ENCODE results near the gene TMCO4. TPM values are rescaled to one million over a fixed set of nuclear protein-coding genes. Genes with fewer than 3 reads are reported as not detected.

The TMCO4 gene
- total RNA-seq, 1 donor from 2014 or later: 6.7 TPM

- no peak for DNase-seq (ENCODE audit: low read depth in 2 of 2)
Observed at GRCh38 chr1:19776287-19776686, 23.4 kb downstream of the TMCO4 start.

DNA sequence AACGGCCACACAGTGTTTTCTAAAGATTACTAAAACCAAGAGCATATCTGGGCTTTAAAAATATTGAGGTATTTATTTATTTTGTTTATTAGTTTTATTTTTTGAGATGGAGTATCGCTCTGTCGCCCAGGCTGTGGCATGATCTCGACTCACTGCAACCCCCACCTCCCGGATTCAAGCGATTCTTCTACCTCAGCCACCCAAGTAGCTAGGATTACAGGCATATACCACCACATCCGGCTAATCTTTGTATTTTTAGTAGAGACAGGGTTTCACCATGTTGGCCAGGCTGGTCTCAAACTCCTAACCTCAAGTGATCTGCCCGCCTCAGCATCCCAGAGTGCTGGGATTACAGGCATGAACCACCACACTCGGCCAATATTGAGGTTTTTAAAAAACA lies 23.9 kb downstream of the TMCO4 start:
- no peak for DNase-seq (ENCODE audit: low read depth in 2 of 2)

GRCh38 chr1:19775317-19775716 lies 24.4 kb downstream of the TMCO4 start:
- DNase-seq (ENCODE audit: low read depth in 2 of 2): no peak

DNA sequence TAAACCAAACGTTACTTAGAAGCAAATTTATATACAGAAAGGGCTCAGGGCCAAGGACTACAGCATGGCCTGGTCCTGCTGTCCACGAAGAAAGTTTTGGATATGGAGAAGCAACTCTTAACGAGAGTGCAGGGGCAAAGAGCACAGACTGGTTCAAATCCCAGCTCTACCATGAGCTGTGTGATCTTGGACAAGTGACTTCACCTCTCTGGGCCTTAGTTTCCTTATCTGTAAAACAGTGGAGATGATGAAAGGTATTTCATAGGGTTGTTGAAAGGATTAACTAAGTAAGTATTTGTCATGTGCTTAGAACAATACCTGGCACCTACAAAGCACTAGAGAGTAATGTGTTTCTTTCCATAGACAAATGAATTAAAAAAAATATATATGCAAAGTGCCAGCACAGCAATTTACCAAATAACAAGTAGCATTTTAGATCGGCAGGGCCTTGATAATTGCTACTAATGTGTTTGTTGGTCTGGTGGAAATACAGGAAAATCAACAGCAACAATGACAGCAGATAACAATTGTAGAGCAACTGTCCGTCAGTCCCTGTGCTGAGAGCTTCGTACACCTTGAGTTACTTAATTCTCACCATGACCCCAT lies 25.4 kb downstream of the TMCO4 start:
- DNase-seq (ENCODE audit: low read depth in 2 of 2): no peak

- DNase-seq (ENCODE audit: low read depth in 2 of 2): no peak
Observed at GRCh38 chr1:19773485-19773884, 26.2 kb downstream of the TMCO4 start.

- no peak for DNase-seq (ENCODE audit: low read depth in 2 of 2)
Observed at GRCh38 chr1:19772053-19772452, 27.7 kb downstream of the TMCO4 start.

DNA sequence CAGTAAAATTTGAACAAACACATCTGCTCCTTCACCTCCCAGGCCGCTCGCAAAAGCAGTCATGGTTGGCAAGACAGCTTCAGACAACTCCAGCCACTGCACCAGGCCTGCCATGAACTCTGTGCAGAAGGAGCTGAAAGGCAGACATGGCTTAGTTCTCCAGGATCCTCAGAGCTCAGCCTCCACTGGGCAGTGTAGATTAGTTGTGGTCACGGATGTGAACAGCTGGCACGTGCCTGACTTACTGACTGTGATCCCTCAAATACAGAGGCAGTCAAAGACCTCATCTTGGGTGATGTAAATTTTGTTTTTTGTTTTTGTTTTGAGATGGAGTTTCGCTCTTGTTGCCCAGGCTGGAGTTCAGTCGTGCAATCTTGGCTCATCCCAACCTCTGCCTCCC lies 28.4 kb downstream of the TMCO4 start:
- DNase-seq (ENCODE audit: low read depth in 2 of 2): no peak

- DNase-seq (ENCODE audit: low read depth in 2 of 2): no peak
Observed at GRCh38 chr1:19770436-19771190, 29.1 kb downstream of the TMCO4 start.

GRCh38 chr1:19769211-19769932 lies 30.3 kb downstream of the TMCO4 start:
- no peak for DNase-seq (ENCODE audit: low read depth in 2 of 2)

- DNase-seq (ENCODE audit: low read depth in 2 of 2): no peak
Observed at GRCh38 chr1:19768353-19769210, 31.1 kb downstream of the TMCO4 start.

- peak; percentile 47 to 92 for DNase-seq (ENCODE audit: low read depth in 2 of 2)
Observed at GRCh38 chr1:19765623-19766022, 34.1 kb downstream of the TMCO4 start.

- no peak for DNase-seq (ENCODE audit: low read depth in 2 of 2)
Observed at GRCh38 chr1:19764848-19765247, 34.9 kb downstream of the TMCO4 start.

DNA sequence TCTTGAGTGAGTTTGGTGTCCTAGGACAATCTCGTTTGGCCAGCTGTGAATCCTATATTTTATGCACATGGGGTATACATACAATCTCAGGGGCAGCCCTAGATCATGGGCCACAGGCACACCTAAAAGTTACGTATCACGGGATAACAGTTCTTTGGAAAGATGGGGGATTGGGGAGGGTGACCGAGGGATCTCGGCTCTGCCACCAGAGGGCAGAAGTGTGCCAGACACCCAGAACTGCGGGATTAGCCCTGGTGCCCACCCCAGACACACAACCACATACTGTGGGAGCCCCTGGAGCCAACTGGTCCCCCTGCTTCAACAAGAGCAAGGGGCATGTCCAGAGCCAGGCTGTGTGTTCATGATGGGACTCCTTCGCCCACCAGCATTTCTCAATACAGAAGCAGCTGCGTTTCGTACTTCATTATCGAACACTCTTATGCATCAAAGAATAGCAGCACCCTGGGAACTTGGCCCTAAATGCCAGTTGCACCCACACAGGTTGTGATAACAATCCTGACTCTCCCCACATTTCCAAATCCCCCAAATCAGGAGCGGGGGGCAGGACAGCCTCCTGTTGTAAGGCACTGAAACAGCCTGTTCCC lies 37.4 kb downstream of the TMCO4 start:
- peak; percentile 15 to 47 for DNase-seq (ENCODE audit: low read depth in 2 of 2)

GRCh38 chr1:19759740-19760089 lies 40.0 kb downstream of the TMCO4 start:
- no peak for DNase-seq (ENCODE audit: low read depth in 2 of 2)

DNA sequence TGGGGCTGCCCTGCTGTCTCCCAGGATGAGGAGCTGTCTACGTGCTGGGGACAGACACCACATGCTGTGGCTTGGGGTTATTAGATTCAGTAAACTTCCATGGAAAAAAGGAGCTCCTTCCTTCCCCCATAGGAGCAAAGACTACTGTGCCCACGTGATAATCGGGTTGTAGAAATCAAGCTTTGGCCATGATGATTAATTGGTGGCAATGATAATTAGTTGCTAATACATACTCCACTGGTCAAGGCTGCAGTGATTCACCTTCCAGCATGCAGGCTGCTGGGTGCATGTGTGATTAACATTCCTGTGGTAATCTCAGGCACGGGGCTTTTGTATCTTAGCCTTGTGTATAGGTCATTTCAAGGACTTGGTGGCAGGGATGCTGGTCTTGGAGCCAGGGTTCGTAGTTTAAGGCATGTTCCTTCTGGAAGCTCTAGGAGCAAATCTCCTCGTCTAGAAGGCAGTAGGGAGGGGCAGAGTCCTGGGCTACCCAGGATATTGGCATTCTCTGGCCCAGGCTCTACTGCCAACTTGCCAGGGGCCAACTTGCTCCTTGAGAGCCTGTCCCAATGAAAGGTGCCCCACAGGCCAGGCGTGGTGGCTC lies 41.4 kb downstream of the TMCO4 start:
- DNase-seq (ENCODE audit: low read depth in 2 of 2): no peak

DNA sequence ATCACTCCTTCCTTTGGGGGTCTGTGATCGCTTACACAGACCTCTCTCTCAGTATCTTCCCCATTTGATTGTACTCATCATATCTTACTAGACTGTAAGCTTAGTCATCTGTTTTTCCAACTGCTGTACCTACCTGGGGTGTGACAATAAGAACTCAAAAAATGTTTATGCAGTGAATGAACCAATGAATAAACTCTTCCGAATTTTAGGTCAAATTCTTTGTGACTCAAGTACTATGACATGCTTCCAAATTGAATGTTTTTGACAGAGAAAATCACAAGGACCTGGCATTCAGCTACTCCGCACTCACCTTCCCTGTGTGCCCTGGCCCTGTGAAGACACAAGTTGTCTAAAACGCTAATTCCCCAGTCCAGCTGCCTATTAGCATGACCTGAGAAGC lies 42.1 kb downstream of the TMCO4 start:
- no peak for DNase-seq (ENCODE audit: low read depth in 2 of 2)

DNA sequence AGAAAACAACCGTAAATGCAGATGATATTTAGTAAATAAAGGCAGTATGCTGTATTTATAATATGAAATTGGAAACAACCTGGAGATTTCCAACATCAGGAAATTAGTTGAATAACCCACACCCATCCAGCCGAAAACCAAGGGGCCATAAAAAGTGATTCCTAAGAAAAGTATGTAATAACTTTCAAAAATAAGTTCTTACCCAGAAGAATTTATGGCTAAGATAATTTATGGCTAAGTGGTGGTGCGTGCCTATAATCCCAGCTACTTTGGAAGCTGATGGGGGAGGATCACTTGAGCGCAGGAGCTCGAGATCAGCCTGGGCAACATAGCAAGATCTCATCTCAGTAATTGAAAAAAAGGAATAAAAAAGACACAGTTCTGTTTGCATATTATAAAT lies 43.2 kb downstream of the TMCO4 start:
- DNase-seq (ENCODE audit: low read depth in 2 of 2): no peak

- no peak for DNase-seq (ENCODE audit: low read depth in 2 of 2)
Observed at GRCh38 chr1:19754482-19754881, 45.2 kb downstream of the TMCO4 start.

GRCh38 chr1:19752083-19752696 lies 47.5 kb downstream of the TMCO4 start:
- DNase-seq (ENCODE audit: low read depth in 2 of 2): no peak

- no peak for DNase-seq (ENCODE audit: low read depth in 2 of 2)
Observed at GRCh38 chr1:19750882-19751276, 48.8 kb downstream of the TMCO4 start.

Data from dermis microvascular lymphatic vessel endothelial cell (primary cell).